IPS-NIHi7 (cell line): Measurements from ENCODE around the gene SIN3B.
"Not testable (repeated sequence)": the region's sequence is repeated elsewhere in the genome, so short reads cannot be mapped to it uniquely, and the experiment has no call there.

ENCODE experiments used
- DNase-seq: peaks from one replicate; pipeline ENCODE4 v3.0.0; 2012; ENCODE audit warnings: mixed read lengths; ENCODE audit errors: extremely low spot score

The SIN3B gene

GRCh38 chr19:16829010-16829821 lies at the start of gene SIN3B:
Gene SIN3B, plus strand, starts transcription at chr19:16829398. Its CDS starts 23 bp downstream, at chr19:16829421.
- DNase-seq, result peak; percentile 94

GRCh38 chr19:16779539-16780163 lies 49.5 kb upstream of the SIN3B start:
- no peak for DNase-seq

GRCh38 chr19:16782719-16783118 lies 46.5 kb upstream of the SIN3B start:
- DNase-seq, result no peak

- no peak for DNase-seq
Observed at GRCh38 chr19:16788479-16788878, 40.7 kb upstream of the SIN3B start.

GRCh38 chr19:16789238-16789637 lies 40.0 kb upstream of the SIN3B start:
- no peak for DNase-seq

- no peak for DNase-seq
Observed at GRCh38 chr19:16790051-16790450, 39.1 kb upstream of the SIN3B start.

GRCh38 chr19:16791942-16792341 lies 37.3 kb upstream of the SIN3B start:
- no peak for DNase-seq

GRCh38 chr19:16794456-16795441 lies 34.4 kb upstream of the SIN3B start:
- no peak for DNase-seq

- no peak for DNase-seq
Observed at GRCh38 chr19:16795731-16796130, 33.5 kb upstream of the SIN3B start.

GRCh38 chr19:16797876-16798275 lies 31.3 kb upstream of the SIN3B start:
- no peak for DNase-seq

- not testable (repeated sequence) for DNase-seq
Observed at GRCh38 chr19:16798326-16798725, 30.9 kb upstream of the SIN3B start.

GRCh38 chr19:16799740-16800139 lies 29.5 kb upstream of the SIN3B start:
- no peak for DNase-seq

GRCh38 chr19:16801600-16802013 lies 27.6 kb upstream of the SIN3B start:
- no peak for DNase-seq

GRCh38 chr19:16804176-16804575 lies 25.0 kb upstream of the SIN3B start:
- DNase-seq, result no peak

GRCh38 chr19:16807549-16808284 lies 21.5 kb upstream of the SIN3B start:
- no peak for DNase-seq

GRCh38 chr19:16814526-16815100 lies 14.6 kb upstream of the SIN3B start:
- no peak for DNase-seq

GRCh38 chr19:16820056-16820455 lies 9.1 kb upstream of the SIN3B start:
- no peak for DNase-seq

- DNase-seq, result no peak
Observed at GRCh38 chr19:16821081-16821480, 8.1 kb upstream of the SIN3B start.

- no peak for DNase-seq
Observed at GRCh38 chr19:16822648-16823047, 6.5 kb upstream of the SIN3B start.

- no peak for DNase-seq
Observed at GRCh38 chr19:16824658-16825311, 4.4 kb upstream of the SIN3B start.
